HCT116 (cell line): ENCODE data around the gene SRP54. TPM values are rescaled to one million over a fixed set of nuclear protein-coding genes. Genes with fewer than 3 reads are reported as not detected.

Experiments
- ATAC-seq: fragments of 200-7000 bp; cut with Tn5 transposase; 2 replicates; pipeline ENCODE4 v1.9.1; 2020; ENCODE audit warnings: mild to moderate bottlenecking, moderate library complexity
- BruUV-seq: library from RNA; stranded (reverse); fragments of 400-500 nt; replicated peaks from 2 replicates; lab custom pipeline; 2021; lab: Mats Ljungman, UMichigan
- CTCF ChIA-PET: fragments of 300-600 bp; sonication (Branson Sonifier 250); formaldehyde crosslinking; loops from one replicate; lab custom pipeline; 2021; ENCODE audit warnings: antibody characterized with exemption; lab: Charles Lee
- POLR2A ChIA-PET: fragments of 300-600, 350-600 bp; sonication (Branson Sonifier 250); formaldehyde crosslinking; loops from one replicate; lab custom pipeline; 2021; ENCODE audit warnings: antibody characterized with exemption; lab: Charles Lee
- RAD21 ChIA-PET, 2 experiments: fragments of 300-600 bp; sonication (Branson Sonifier 250); formaldehyde crosslinking; loops; one replicate each; lab custom pipeline; 2023; ENCODE audit warnings: low total read pairs in 2 of 2; ENCODE audit not compliant: uncharacterized antibody in 2 of 2, unreplicated experiment in 2 of 2, low non-redundant PET in 1 of 2; lab: Charles Lee
- DNase-seq: peaks from one replicate; pipeline ENCODE4 v3.0.0-alpha.2; 2010; ENCODE audit warnings: low read depth, low spot score
- H2AFZ ChIP-seq: fragments of 200-600 bp; shearing (Covaris generic), sonication (generic); 2 replicates; pipeline ENCODE4 v1.6.1; 2017; ENCODE audit warnings: low read depth, mixed run types, mixed read lengths, antibody characterized with exemption, low read length; ENCODE audit not compliant: poor library complexity, severe bottlenecking
- H3K27ac ChIP-seq: 2 replicates; pipeline ENCODE4 v1.5.1; 2012; ENCODE audit warnings: low read depth, low read length
- H3K27me3 ChIP-seq: fragments of 200-600 bp; sonication (generic); 2 replicates; pipeline ENCODE4 v1.6.1; 2016; ENCODE audit warnings: mixed run types, low read length, mixed read lengths; ENCODE audit not compliant: insufficient read depth
- H3K36me3 ChIP-seq, 2 experiments: fragments of 200-500 bp in 1 of 2; fragments of 200-600 bp in 1 of 2; sonication (Bioruptor generic) in 1 of 2; sonication (generic) in 1 of 2; 2 replicates each; pipeline versions ENCODE4 v1.5.1 to v1.6.1; 2014 to 2016; ENCODE audit warnings: low read length in 2 of 2, inconsistent platforms in 1 of 2, mixed read lengths in 1 of 2, mixed run types in 1 of 2; ENCODE audit not compliant: insufficient read depth in 2 of 2, control insufficient read depth in 1 of 2
- H3K4me1 ChIP-seq, 2 experiments: fragments of 200-600 bp in 1 of 2; sonication (generic) in 1 of 2; 2 replicates each; pipeline versions ENCODE4 v1.5.1 to v1.6.1; 2012 to 2017; ENCODE audit warnings: low read length in 2 of 2, inconsistent platforms in 1 of 2, mild to moderate bottlenecking in 1 of 2, mixed read lengths in 1 of 2, mixed run types in 1 of 2, moderate library complexity in 1 of 2; ENCODE audit not compliant: insufficient read depth in 2 of 2, control insufficient read depth in 1 of 2
- H3K4me2 ChIP-seq: fragments of 200-600 bp; sonication (generic); 2 replicates; pipeline ENCODE4 v1.6.1; 2017; ENCODE audit warnings: mixed run types, low read length, mixed read lengths
- H3K4me3 ChIP-seq, 2 experiments: fragments of 200-600 bp in 1 of 2; sonication (generic) in 1 of 2; replicated peaks in 1 of 2; 2 replicates each; pipeline ENCODE4 v1.5.1; 2011 to 2016; ENCODE audit warnings: low read length in 2 of 2, control low read depth in 1 of 2, low read depth in 1 of 2, mild to moderate bottlenecking in 1 of 2, mixed read lengths in 1 of 2, mixed run types in 1 of 2
- H3K79me2 ChIP-seq: fragments of 200-600 bp; sonication (generic); 2 replicates; pipeline ENCODE4 v1.6.1; 2017; ENCODE audit warnings: mild to moderate bottlenecking, mixed run types, low read length, moderate library complexity, mixed read lengths; ENCODE audit not compliant: insufficient read depth
- H3K9ac ChIP-seq: fragments of 200-600 bp; sonication (generic); 2 replicates; pipeline ENCODE4 v1.6.1; 2016; ENCODE audit warnings: low read length, mixed read lengths
- H3K9me2 ChIP-seq: fragments of 200-600 bp; sonication (generic), shearing (Covaris generic); 2 replicates; pipeline ENCODE4 v1.6.1; 2017; ENCODE audit warnings: mixed run types, mild to moderate bottlenecking, moderate library complexity; ENCODE audit not compliant: insufficient read depth
- H3K9me3 ChIP-seq, 2 experiments: fragments of 200-500 bp in 1 of 2; fragments of 200-600 bp in 1 of 2; sonication (Bioruptor generic) in 1 of 2; sonication (generic) in 1 of 2; 2 replicates each; pipeline ENCODE4 v1.6.1; 2014 to 2017; ENCODE audit warnings: low read length in 2 of 2, mixed read lengths in 2 of 2, inconsistent platforms in 1 of 2, low read depth in 1 of 2, mild to moderate bottlenecking in 1 of 2, mixed run types in 1 of 2, moderate library complexity in 1 of 2; ENCODE audit not compliant: control insufficient read depth in 1 of 2, insufficient read depth in 1 of 2
- H4K20me1 ChIP-seq: fragments of 200-600 bp; sonication (generic), shearing (Covaris generic); 2 replicates; pipeline ENCODE4 v1.6.1; 2017; ENCODE audit warnings: mixed run types, mild to moderate bottlenecking, moderate library complexity; ENCODE audit not compliant: insufficient read depth
- CEBPB ChIP-seq: IDR thresholded peaks from 2 replicates; pipeline ENCODE4 v1.6.1; 2012; ENCODE audit warnings: low read depth
- EGR1 ChIP-seq: IDR thresholded peaks from 2 replicates; pipeline ENCODE4 v1.6.1; 2012; ENCODE audit warnings: low read depth
- ELF1 ChIP-seq: IDR thresholded peaks from 2 replicates; pipeline ENCODE4 v1.6.1; 2012; ENCODE audit warnings: low read depth, borderline replicate concordance
- FOSL1 ChIP-seq: IDR thresholded peaks from 2 replicates; pipeline ENCODE4 v1.6.1; 2012; ENCODE audit warnings: low read depth
- POLR2A ChIP-seq: IDR thresholded peaks from 2 replicates; pipeline ENCODE4 v1.7.0; 2011; ENCODE audit warnings: borderline replicate concordance; ENCODE audit not compliant: insufficient read depth, insufficient read length; ENCODE audit errors: extremely low read depth
- POLR2AphosphoS5 ChIP-seq: IDR thresholded peaks from 2 replicates; pipeline ENCODE4 v1.6.1; 2011; ENCODE audit warnings: mild to moderate bottlenecking, low read depth, low read length, moderate library complexity
- SIN3A ChIP-seq: IDR thresholded peaks from 2 replicates; pipeline ENCODE4 v1.6.1; 2012; ENCODE audit warnings: low read depth
- TCF7L2 ChIP-seq: IDR thresholded peaks from 2 replicates; pipeline ENCODE4 v1.7.0; 2011; ENCODE audit warnings: borderline replicate concordance, inconsistent platforms; ENCODE audit not compliant: insufficient read depth, insufficient read length; ENCODE audit errors: extremely low read depth
- ZNF274 ChIP-seq: fragments of 200-500 bp; sonication (Bioruptor generic); IDR thresholded peaks from 2 replicates; pipeline ENCODE4 v1.6.1; 2014; ENCODE audit warnings: mild to moderate bottlenecking, low read depth, low read length, inconsistent platforms
- intact Hi-C: fragments of 100-400 bp; cut with micrococcal nuclease; formaldehyde crosslinking; loops from 2 replicates; pipeline ENCODE4 v1.10.0; 2022
- total RNA-seq: library from RNA; stranded (reverse); gene quantifications from one replicate; pipeline ENCODE4 v1.2.1, GENCODE V29; 2021; ENCODE audit not compliant: unreplicated experiment
- TF ChIP-seq, protein P1 (sequence below): IDR thresholded peaks from 2 replicates; pipeline ENCODE4 v1.6.1; 2011; ENCODE audit warnings: mild to moderate bottlenecking, low read length, moderate library complexity; ENCODE audit not compliant: insufficient replicate concordance; ENCODE audit errors: extremely low read depth

SRP54 gene
- total RNA-seq, 1 experiment from 2014 or later, result 53.0 TPM

DNA sequence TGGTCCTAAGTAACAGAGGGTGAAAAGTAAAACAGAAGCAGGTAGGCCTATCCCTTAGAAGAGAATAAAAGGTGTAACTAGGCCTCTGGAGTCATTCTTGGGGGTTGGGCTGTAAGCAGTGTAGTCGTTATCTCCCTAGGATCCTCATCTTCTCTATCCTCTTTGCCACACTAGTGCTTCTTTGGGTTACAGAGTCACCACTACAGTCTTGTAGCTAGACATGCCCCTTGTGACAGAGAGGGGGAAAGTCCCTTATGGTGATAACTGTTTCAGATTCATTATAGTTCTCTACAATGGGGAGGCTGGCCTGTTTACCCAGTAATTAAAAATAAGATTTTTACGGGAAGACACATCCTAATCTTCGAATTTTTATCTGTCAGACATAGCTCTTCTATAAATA is 16.4 kb upstream of the SRP54 start:
- no peak for ATAC-seq
- no peaks in the 10 kb centered on the region for H3K79me2 ChIP-seq
- TF ChIP-seq ZNF274 (no peak), FOSL1 (no peak), EGR1 (no peak)
- TF ChIP-seq, protein P1, sequence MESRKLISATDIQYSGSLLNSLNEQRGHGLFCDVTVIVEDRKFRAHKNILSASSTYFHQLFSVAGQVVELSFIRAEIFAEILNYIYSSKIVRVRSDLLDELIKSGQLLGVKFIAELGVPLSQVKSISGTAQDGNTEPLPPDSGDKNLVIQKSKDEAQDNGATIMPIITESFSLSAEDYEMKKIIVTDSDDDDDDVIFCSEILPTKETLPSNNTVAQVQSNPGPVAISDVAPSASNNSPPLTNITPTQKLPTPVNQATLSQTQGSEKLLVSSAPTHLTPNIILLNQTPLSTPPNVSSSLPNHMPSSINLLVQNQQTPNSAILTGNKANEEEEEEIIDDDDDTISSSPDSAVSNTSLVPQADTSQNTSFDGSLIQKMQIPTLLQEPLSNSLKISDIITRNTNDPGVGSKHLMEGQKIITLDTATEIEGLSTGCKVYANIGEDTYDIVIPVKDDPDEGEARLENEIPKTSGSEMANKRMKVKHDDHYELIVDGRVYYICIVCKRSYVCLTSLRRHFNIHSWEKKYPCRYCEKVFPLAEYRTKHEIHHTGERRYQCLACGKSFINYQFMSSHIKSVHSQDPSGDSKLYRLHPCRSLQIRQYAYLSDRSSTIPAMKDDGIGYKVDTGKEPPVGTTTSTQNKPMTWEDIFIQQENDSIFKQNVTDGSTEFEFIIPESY, result no peak
- ChIA-PET CTCF (no interaction called here), POLR2A (no interaction called here), RAD21 (no interaction called here)
- DNase-seq, result no peak
- H4K20me1 ChIP-seq, result no peaks in the 10 kb centered on the region
- no peak overlapping the region for H3K9ac ChIP-seq
- H3K27ac ChIP-seq, result no peak overlapping the region
- H3K4me1 ChIP-seq, result peaks cover 0 to 7% of the 10 kb centered on the region in 2 experiments; a peak in 1 of 4 replicates
- H3K36me3 ChIP-seq, result peaks cover 0 to 3% of the 10 kb centered on the region in 2 experiments; a peak in 1 of 4 replicates
- H2AFZ ChIP-seq, result no peak overlapping the region
- H3K9me3 ChIP-seq, result no peaks in the 10 kb centered on the region
- no peak overlapping the region for H3K4me3 ChIP-seq
- H3K27me3 ChIP-seq, result no peaks in the 10 kb centered on the region
- H3K4me2 ChIP-seq, result no peak overlapping the region
- BruUV-seq, result no TSS peak
- intact Hi-C loops, result no loop called here
- H3K9me2 ChIP-seq, result no peaks in the 10 kb centered on the region

DNA sequence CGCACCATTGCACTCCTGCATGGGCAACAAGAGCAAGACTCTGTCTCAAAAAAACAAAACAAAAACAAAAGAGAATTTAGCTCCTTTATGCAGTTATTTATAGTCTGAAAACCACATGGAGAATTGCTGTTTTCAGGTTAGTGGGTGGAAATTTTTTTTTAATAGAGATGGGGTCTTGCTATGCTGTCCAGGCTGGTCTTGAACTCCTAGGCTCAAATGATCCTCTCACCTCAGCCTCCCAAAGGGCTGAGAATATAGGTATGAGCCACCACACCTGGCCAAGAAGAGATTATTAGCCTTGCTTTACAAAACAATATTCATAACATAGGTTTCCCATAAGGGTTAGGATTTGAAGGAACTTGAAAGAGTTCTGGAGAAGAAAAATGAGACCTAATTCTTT is 12.1 kb upstream of the SRP54 start:
- RAD21 ChIA-PET, result no interaction called here
- POLR2A ChIA-PET, result no interaction called here
- Histone ChIP-seq H4K20me1 (no peaks in the 10 kb centered on the region), H3K9me2 (no peaks in the 10 kb centered on the region), H3K36me3 (peaks cover 0 to 3% of the 10 kb centered on the region in 2 experiments; a peak in 1 of 4 replicates), H3K9me3 (no peaks in the 10 kb centered on the region), H2AFZ (no peak overlapping the region), H3K4me2 (no peak overlapping the region), H3K27me3 (no peaks in the 10 kb centered on the region), H3K4me1 (peaks cover 0 to 8% of the 10 kb centered on the region in 2 experiments; a peak in 1 of 4 replicates), H3K79me2 (no peaks in the 10 kb centered on the region), H3K27ac (no peak overlapping the region), H3K9ac (no peak overlapping the region), H3K4me3 (no peak overlapping the region)
- CTCF ChIA-PET, result no interaction called here
- ATAC-seq, result no peak
- no peak for TF ChIP-seq POLR2AphosphoS5
- no peak for TF ChIP-seq SIN3A
- TF ChIP-seq CEBPB, result no peak
- TF ChIP-seq POLR2A, result no peak
- TF ChIP-seq ZNF274, result no peak
- TF ChIP-seq TCF7L2, result no peak
- no peak for TF ChIP-seq ELF1
- no peak for DNase-seq
- intact Hi-C loops, result no loop called here
- no TSS peak for BruUV-seq
